A549 (cell line): ENCODE measurements around the gene HS3ST4. TPM values are rescaled to one million over a fixed set of nuclear protein-coding genes. Genes with fewer than 3 reads are reported as not detected.

Experiments
- ATAC-seq, 2 experiments: fragments of 200-7000 bp in 1 of 2; fragments of >200 bp in 1 of 2; cut with Nextera tagmentation in 1 of 2; cut with Tn5 transposase in 1 of 2; 3 replicates each; pipeline versions ENCODE4 v1.8.0 to v1.9.1; 2018 to 2020; ENCODE audit warnings: mild to moderate bottlenecking in 1 of 2, moderate library complexity in 1 of 2
- CTCF ChIA-PET: fragments of 300-600 bp; sonication (Branson Sonifier 250); formaldehyde crosslinking; extraction: SDS; loops from one replicate; lab custom pipeline; 2021; ENCODE audit warnings: antibody characterized with exemption, inconsistent platforms; lab: Yijun Ruan, JAX
- POLR2A ChIA-PET: fragments of 350-600 bp; formaldehyde crosslinking; extraction: SDS; loops from one replicate; lab custom pipeline; 2021; ENCODE audit warnings: antibody characterized with exemption, inconsistent platforms; lab: Yijun Ruan, JAX
- DNase-seq, 2 experiments: peaks; one replicate each; pipeline versions ENCODE4 v3.0.0 to v3.0.0-alpha.2; 2011 to 2016; ENCODE audit warnings: low read depth in 1 of 2, low spot score in 1 of 2
- FAIRE-seq: peaks from 2 replicates; lab custom pipeline; 2011; peaks lifted over from hg19 to GRCh38; lab: Jason Lieb, UNC
- H3K27ac ChIP-seq, 2 experiments: fragments of >200 bp; sonication (Bioruptor Twin); formaldehyde crosslinking; 3 replicates each; pipeline ENCODE4 v1.5.1; 2016 to 2017
- H3K4me1 ChIP-seq: fragments of >200 bp; sonication (Bioruptor Twin); formaldehyde crosslinking; 3 replicates; pipeline ENCODE4 v1.6.1; 2016
- H3K4me2 ChIP-seq: fragments of >200 bp; sonication (Bioruptor Twin); formaldehyde crosslinking; 3 replicates; pipeline ENCODE4 v1.6.1; 2016
- H3K4me3 ChIP-seq: fragments of >200 bp; sonication (Bioruptor Twin); formaldehyde crosslinking; 3 replicates; pipeline ENCODE4 v1.5.1; 2016
- H3K9me3 ChIP-seq: fragments of >200 bp; sonication (Bioruptor Twin); formaldehyde crosslinking; 3 replicates; pipeline ENCODE4 v1.6.1; 2016
- ATOH8 ChIP-seq: fragments of 250-450 bp; sonication (Bioruptor Pico); IDR thresholded peaks from 2 replicates; pipeline ENCODE4 v1.5.0; 2020; ENCODE audit warnings: low read depth, mild to moderate bottlenecking, moderate library complexity
- BHLHE40 ChIP-seq: IDR thresholded peaks from 2 replicates; pipeline ENCODE4 v1.6.1; 2012; ENCODE audit warnings: low read depth, low read length, inconsistent platforms
- CEBPB ChIP-seq, 2 experiments: fragments of >200 bp in 1 of 2; sonication (Bioruptor Twin) in 1 of 2; formaldehyde crosslinking in 1 of 2; IDR thresholded peaks; 2 replicates each; pipeline ENCODE4 v1.6.1; 2012 to 2016
- CTCF ChIP-seq: fragments of >200 bp; sonication (Bioruptor Twin); formaldehyde crosslinking; IDR thresholded peaks from 3 replicates; pipeline ENCODE4 v1.5.1; 2016
- EP300 ChIP-seq, 2 experiments: fragments of >200 bp; sonication (Bioruptor Twin); formaldehyde crosslinking; IDR thresholded peaks; 2 replicates in 1 of 2; 3 replicates in 1 of 2; pipeline ENCODE4 v1.6.1; 2016 to 2017
- FOSB ChIP-seq: fragments of 250-450 bp; sonication (Bioruptor Pico); IDR thresholded peaks from 2 replicates; pipeline ENCODE4 v1.5.0; 2020; ENCODE audit warnings: mild to moderate bottlenecking, moderate library complexity
- GATA3 ChIP-seq: IDR thresholded peaks from 2 replicates; pipeline ENCODE4 v1.6.1; 2012; ENCODE audit warnings: borderline replicate concordance
- HEYL ChIP-seq: fragments of 250-450 bp; sonication (Bioruptor Pico); IDR thresholded peaks from 2 replicates; pipeline ENCODE4 v1.8.0; 2021; ENCODE audit warnings: mild to moderate bottlenecking, moderate library complexity
- HMGXB4 ChIP-seq: fragments of 250-450 bp; sonication (Bioruptor Pico); IDR thresholded peaks from 2 replicates; pipeline ENCODE4 v1.5.0; 2021; ENCODE audit warnings: mild to moderate bottlenecking, moderate library complexity, borderline replicate concordance
- JUNB ChIP-seq: fragments of >200 bp; sonication (Bioruptor Twin); formaldehyde crosslinking; IDR thresholded peaks from 2 replicates; pipeline ENCODE4 v1.6.1; 2016
- KDM1A ChIP-seq: fragments of 200-600 bp; sonication (generic); IDR thresholded peaks from 2 replicates; pipeline ENCODE4 v1.6.1; 2016; ENCODE audit warnings: low read depth, mild to moderate bottlenecking
- MAFK ChIP-seq: fragments of 450-650 bp; IDR thresholded peaks from 2 replicates; pipeline ENCODE4 v1.6.1; 2014; ENCODE audit not compliant: partially characterized antibody
- MAZ ChIP-seq: fragments of 150-350 bp; IDR thresholded peaks from 2 replicates; pipeline ENCODE4 v1.6.1; 2014; ENCODE audit warnings: antibody characterized with exemption, low read depth, low read length, borderline replicate concordance
- NFE2L2 ChIP-seq: fragments of 150-350 bp; conservative IDR thresholded peaks from 2 replicates; pipeline ENCODE4 v1.6.1; 2014; ENCODE audit warnings: low read length
- NPAS2 ChIP-seq: fragments of 250-450 bp; sonication (Bioruptor Pico); IDR thresholded peaks from 2 replicates; pipeline ENCODE4 v1.8.0; 2022; ENCODE audit warnings: mild to moderate bottlenecking, moderate library complexity, borderline replicate concordance
- NR3C1 ChIP-seq: fragments of >200 bp; sonication (Bioruptor Twin); formaldehyde crosslinking; IDR thresholded peaks from 3 replicates; pipeline ENCODE4 v1.6.1; 2017
- POLR2A ChIP-seq: IDR thresholded peaks from 2 replicates; pipeline ENCODE4 v1.6.1; 2012; ENCODE audit warnings: mild to moderate bottlenecking, low read length
- RAD21 ChIP-seq, 2 experiments: fragments of >200 bp in 1 of 2; sonication (Bioruptor Twin) in 1 of 2; formaldehyde crosslinking in 1 of 2; IDR thresholded peaks in 1 of 2; conservative IDR thresholded peaks in 1 of 2; 2 replicates in 1 of 2; 3 replicates in 1 of 2; pipeline ENCODE4 v1.6.1; 2012 to 2018; ENCODE audit warnings: inconsistent platforms in 1 of 2
- REST ChIP-seq: fragments of 200-600 bp; sonication (generic); IDR thresholded peaks from 2 replicates; pipeline ENCODE4 v1.6.1; 2016; ENCODE audit warnings: antibody characterized with exemption, mild to moderate bottlenecking, moderate library complexity
- SMC3 ChIP-seq: fragments of >200 bp; sonication (Bioruptor Twin); formaldehyde crosslinking; IDR thresholded peaks from 3 replicates; pipeline ENCODE4 v1.6.1; 2018; ENCODE audit warnings: inconsistent platforms
- USF2 ChIP-seq: fragments of 450-650 bp; IDR thresholded peaks from 2 replicates; pipeline ENCODE4 v1.6.1; 2014; ENCODE audit warnings: antibody characterized with exemption
- ZC3H11A ChIP-seq: fragments of 450-650 bp; IDR thresholded peaks from 2 replicates; pipeline ENCODE4 v1.6.1; 2014; ENCODE audit warnings: antibody characterized with exemption, mild to moderate bottlenecking
- ZSCAN20 ChIP-seq: fragments of 250-450 bp; sonication (Bioruptor Pico); IDR thresholded peaks from 2 replicates; pipeline ENCODE4 v1.8.0; 2022; ENCODE audit warnings: mild to moderate bottlenecking, moderate library complexity
- WGBS: methylation state at CpG from one replicate; pipeline ENCODE4 v1.1.6; 2017; ENCODE audit errors: missing lambda C conversion rate; 5-methylcytosine and 5-hydroxymethylcytosine counted together
- polyA plus RNA-seq, 4 experiments: library from polyadenylated mRNA; depleted of rRNA in 3 of 4; stranded (reverse); fragments of >200 nt; fragmentation: RNase III in 1 of 4; extraction: RNeasy Plus Mini Kit Qiagen cat#74134 plus additional on column Dnase treatment in 1 of 4; gene quantifications; 2 replicates in 3 of 4; 3 replicates in 1 of 4; pipeline ENCODE4 v1.2.3, GENCODE V29; 2011 to 2017

HS3ST4 gene
- polyA plus RNA-seq, 2 of the 4 experiments (the other 2 are of a cell fraction) = not detected

- Histone ChIP-seq H3K4me3 (no peak overlapping the region), H3K27ac (no peak overlapping the region), H3K4me2 (no peak overlapping the region)
- DNase-seq = no peak
- no peak for ATAC-seq
- WGBS = 12% methylated on average over 4 of the region's 4 CpGs
- CTCF ChIA-PET = no interaction called here
- no peak for TF ChIP-seq HEYL (CRISPR knock-in tag)
- no peak for TF ChIP-seq NR3C1
- TF ChIP-seq ATOH8 (CRISPR knock-in tag) = no peak
- no peak for TF ChIP-seq USF2
- TF ChIP-seq NFE2L2 = no peak
- TF ChIP-seq CEBPB (IDR thresholded peaks at IDR 0.05) = no peak
- TF ChIP-seq SMC3 = no peak
- no peak for TF ChIP-seq REST
- no peak for TF ChIP-seq ZSCAN20 (CRISPR knock-in tag)
- TF ChIP-seq BHLHE40 = no peak
- TF ChIP-seq HMGXB4 (CRISPR knock-in tag) = no peak
- TF ChIP-seq, all 56 proteins: peak for 0
- FAIRE-seq = no peak
- POLR2A ChIA-PET = no interaction called here
- Histone ChIP-seq H3K4me1 (no peaks in the 10 kb centered on the region), H3K9me3 (no peaks in the 10 kb centered on the region)
Observed at GRCh38 chr16:25796239-25796638, 104.5 kb downstream of the HS3ST4 start.

GRCh38 chr16:25798065-25798464 is 106.3 kb downstream of the HS3ST4 start:
- CTCF ChIA-PET = no interaction called here

More at GRCh38 chr16:25798065-25798464, 106.3 kb downstream of the HS3ST4 start:
- WGBS = 12% methylated on average over 1 of the region's 1 CpG
- DNase-seq (no peak), ATAC-seq (no peak), FAIRE-seq (no peak)
- Histone ChIP-seq H3K4me2 (no peak overlapping the region), H3K4me3 (no peak overlapping the region), H3K4me1 (no peaks in the 10 kb centered on the region), H3K27ac (no peak overlapping the region), H3K9me3 (no peaks in the 10 kb centered on the region)
- POLR2A ChIA-PET = no interaction called here
- no peak for TF ChIP-seq JUNB
- no peak for TF ChIP-seq NR3C1
- no peak for TF ChIP-seq GATA3
- no peak for TF ChIP-seq CTCF
- no peak for TF ChIP-seq USF2
- no peak for TF ChIP-seq RAD21 (conservative IDR thresholded peaks at IDR 0.05 in 1 of 2, IDR thresholded peaks at IDR 0.05 in 1 of 2)
- no peak for TF ChIP-seq KDM1A
- no peak for TF ChIP-seq HMGXB4 (CRISPR knock-in tag)
- TF ChIP-seq HEYL (CRISPR knock-in tag) = no peak
- TF ChIP-seq FOSB (CRISPR knock-in tag) = no peak
- no peak for TF ChIP-seq POLR2A
- TF ChIP-seq MAFK = no peak
- no peak for TF ChIP-seq MAZ
- TF ChIP-seq NPAS2 (CRISPR knock-in tag) = no peak
- no peak for TF ChIP-seq EP300 (IDR thresholded peaks at IDR 0.05)
- no peak for TF ChIP-seq ZC3H11A
